DOHH2 (cell line): ENCODE results near the gene FOXP4.

Experiments
- EZH2phosphoT487 ChIP-seq: fragments of 200-600 bp; sonication (generic); IDR thresholded peaks from 2 replicates; pipeline ENCODE4 v1.6.1; 2017; ENCODE audit warnings: borderline replicate concordance, mild to moderate bottlenecking, antibody characterized with exemption, low read length, moderate library complexity, mixed read lengths
- TF ChIP-seq, protein P1 (sequence below): fragments of 200-600 bp; sonication (generic); IDR thresholded peaks from one replicate; pipeline ENCODE4 v1.5.1; 2014; ENCODE audit warnings: antibody characterized with exemption, mild to moderate bottlenecking, low read depth, low read length; ENCODE audit not compliant: poor library complexity, severe bottlenecking

GRCh38 chr6:41502566-41502916, 43.6 kb upstream of the FOXP4 start:
- TF ChIP-seq, protein P1, sequence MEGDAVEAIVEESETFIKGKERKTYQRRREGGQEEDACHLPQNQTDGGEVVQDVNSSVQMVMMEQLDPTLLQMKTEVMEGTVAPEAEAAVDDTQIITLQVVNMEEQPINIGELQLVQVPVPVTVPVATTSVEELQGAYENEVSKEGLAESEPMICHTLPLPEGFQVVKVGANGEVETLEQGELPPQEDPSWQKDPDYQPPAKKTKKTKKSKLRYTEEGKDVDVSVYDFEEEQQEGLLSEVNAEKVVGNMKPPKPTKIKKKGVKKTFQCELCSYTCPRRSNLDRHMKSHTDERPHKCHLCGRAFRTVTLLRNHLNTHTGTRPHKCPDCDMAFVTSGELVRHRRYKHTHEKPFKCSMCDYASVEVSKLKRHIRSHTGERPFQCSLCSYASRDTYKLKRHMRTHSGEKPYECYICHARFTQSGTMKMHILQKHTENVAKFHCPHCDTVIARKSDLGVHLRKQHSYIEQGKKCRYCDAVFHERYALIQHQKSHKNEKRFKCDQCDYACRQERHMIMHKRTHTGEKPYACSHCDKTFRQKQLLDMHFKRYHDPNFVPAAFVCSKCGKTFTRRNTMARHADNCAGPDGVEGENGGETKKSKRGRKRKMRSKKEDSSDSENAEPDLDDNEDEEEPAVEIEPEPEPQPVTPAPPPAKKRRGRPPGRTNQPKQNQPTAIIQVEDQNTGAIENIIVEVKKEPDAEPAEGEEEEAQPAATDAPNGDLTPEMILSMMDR = no peak
- no peak for TF ChIP-seq EZH2phosphoT487
